ENCODE measurements around the gene RSPH1. TPM values are rescaled to one million over a fixed set of nuclear protein-coding genes. Genes with fewer than 3 reads are reported as not detected.

Gene RSPH1
- total and polyA plus RNA-seq, 2 of the 8 experiments (the other 6 are each of a cell fraction or from before 2014, with no cell fraction given): 0.24 TPM; not detected in 1

GRCh38 chr21:42540396-42540795 is 44.4 kb upstream of the RSPH1 start:
- CTCF ChIA-PET (ENCODE audit: partially characterized antibody): interaction anchor here (0.6 to 2.7 kb wide), 6 partner anchors 10 to 145 kb away, joined by 3 to 13 read pairs (median 4); no protein-coding TSS in a partner anchor

More at GRCh38 chr21:42540396-42540795, 44.4 kb upstream of the RSPH1 start:
- 85% methylated on average over 8 of the region's 8 CpGs; no CpG with 5 or more reads in 1 of the 2 experiments for WGBS, 2 experiments (ENCODE audit: extremely low coverage in 1 of 2, insufficient coverage in 1 of 2, insufficient read length in 1 of 2, insufficient replicate concordance in 2 of 2, low coverage in 1 of 2, low lambda C conversion rate in 2 of 2, missing lambda C conversion rate in 1 of 2)
- Histone ChIP-seq H2BK5ac (ENCODE audit: low read depth, low read length) (no peak overlapping the region), H4K20me1 (replicated peaks in 1 of 2; ENCODE audit: control insufficient read depth in 1 of 2, insufficient read depth in 2 of 2, low read length in 2 of 2) (peaks cover 0 to 3% of the 10 kb centered on the region in 2 experiments), H3K36me3 (ENCODE audit: control insufficient read depth in 2 of 4, insufficient read depth in 4 of 4, low read length in 3 of 4) (peaks cover 0 to 6% (median 3%) of the 10 kb centered on the region in 4 experiments; a peak in 5 of 8 replicates), H3K14ac (ENCODE audit: insufficient read length) (no peak overlapping the region), H3K4ac (replicated peaks; ENCODE audit: insufficient read length, low read depth, low read length) (no peak overlapping the region), H3K18ac (ENCODE audit: extremely low read depth, low read length) (no peak overlapping the region), H3K27me3 (replicated peaks in 1 of 4; ENCODE audit: control insufficient read depth in 3 of 4, extremely low read depth in 1 of 4, insufficient read depth in 3 of 4, low read length in 3 of 4) (no peaks in the 10 kb centered on the region), H2BK15ac (ENCODE audit: low read length) (no peak overlapping the region), H3K79me2 (ENCODE audit: control insufficient read depth in 1 of 2, insufficient read depth in 2 of 2, low read length in 2 of 2) (no peaks in the 10 kb centered on the region), H3K4me1 (replicated peaks in 1 of 4; ENCODE audit: control insufficient read depth in 3 of 4, insufficient read depth in 4 of 4, low read length in 3 of 4) (no peaks in the 10 kb centered on the region; a peak in 1 of 7 replicates), H3K4me3 (ENCODE audit: extremely low read depth in 1 of 4, insufficient read depth in 2 of 4, low read depth in 3 of 4, low read length in 4 of 4) (no peak overlapping the region), H3K23me2 (ENCODE audit: low read depth, low read length) (no peaks in the 10 kb centered on the region), H4K5ac (ENCODE audit: insufficient read length, low read depth, low read length) (no peak overlapping the region), H3K27ac (ENCODE audit: low read depth, low read length) (no peak overlapping the region), H3K56ac (replicated peaks; ENCODE audit: insufficient read length, low read depth, low read length) (no peak overlapping the region), H3K79me1 (ENCODE audit: low read depth, low read length) (no peaks in the 10 kb centered on the region), H4K8ac (ENCODE audit: extremely low read depth, insufficient read depth, low read length) (no peak overlapping the region), H3K9ac (replicated peaks in 1 of 4; ENCODE audit: extremely low read depth in 1 of 4, low read depth in 3 of 4, low read length in 3 of 4) (no peak overlapping the region), H2BK20ac (ENCODE audit: low read length) (no peak overlapping the region), H3K9me3 (ENCODE audit: insufficient read depth in 2 of 2, low read depth in 1 of 2, low read length in 1 of 2) (no peaks in the 10 kb centered on the region), H2AK5ac (ENCODE audit: low read depth, low read length) (no peak overlapping the region), H3K23ac (ENCODE audit: insufficient read length) (no peak overlapping the region), H2BK12ac (ENCODE audit: low read depth, low read length) (no peak overlapping the region), H3K4me2 (ENCODE audit: insufficient read depth in 1 of 2, low read depth in 2 of 2, low read length in 2 of 2) (no peak overlapping the region), H2AFZ (ENCODE audit: low read length) (no peak overlapping the region), H4K91ac (replicated peaks; ENCODE audit: insufficient read length, low read length) (no peak overlapping the region), H2BK120ac (replicated peaks; ENCODE audit: low read depth, low read length) (no peak overlapping the region)
- FAIRE-seq (no peak), DNase-seq (ENCODE audit: low read depth in 1 of 2, low spot score in 2 of 2) (no peak)
- TF ChIP-seq KDM4A (IDR thresholded peaks at IDR 0.05; ENCODE audit: low read depth, low read length, severe bottlenecking) (no peak), ZNF274 (IDR thresholded peaks at IDR 0.05; ENCODE audit: borderline replicate concordance, extremely low read depth, low read length) (no peak), KDM1A (IDR thresholded peaks at IDR 0.05; ENCODE audit: borderline replicate concordance, low read length) (no peak), CREB1 (IDR thresholded peaks at IDR 0.05) (no peak), NANOG (IDR thresholded peaks at IDR 0.05; ENCODE audit: insufficient read depth, low read depth, low read length, poor library complexity, severe bottlenecking) (no peak), BCL11A (IDR thresholded peaks at IDR 0.05; ENCODE audit: low read depth in 2 of 2, low read length in 2 of 2) (no peak), GTF2F1 (IDR thresholded peaks at IDR 0.05; ENCODE audit: borderline replicate concordance, low read depth, low read length) (no peak), MAFK (IDR thresholded peaks at IDR 0.05; ENCODE audit: low read depth, low read length) (no peak), EGR1 (IDR thresholded peaks at IDR 0.05; ENCODE audit: borderline replicate concordance, low read depth, low read length) (no peak)
- TF ChIP-seq, protein P1, sequence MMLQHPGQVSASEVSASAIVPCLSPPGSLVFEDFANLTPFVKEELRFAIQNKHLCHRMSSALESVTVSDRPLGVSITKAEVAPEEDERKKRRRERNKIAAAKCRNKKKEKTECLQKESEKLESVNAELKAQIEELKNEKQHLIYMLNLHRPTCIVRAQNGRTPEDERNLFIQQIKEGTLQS (IDR thresholded peaks at IDR 0.05; ENCODE audit: insufficient read depth, low read depth, low read length): no peak
- TF ChIP-seq, protein P2, sequence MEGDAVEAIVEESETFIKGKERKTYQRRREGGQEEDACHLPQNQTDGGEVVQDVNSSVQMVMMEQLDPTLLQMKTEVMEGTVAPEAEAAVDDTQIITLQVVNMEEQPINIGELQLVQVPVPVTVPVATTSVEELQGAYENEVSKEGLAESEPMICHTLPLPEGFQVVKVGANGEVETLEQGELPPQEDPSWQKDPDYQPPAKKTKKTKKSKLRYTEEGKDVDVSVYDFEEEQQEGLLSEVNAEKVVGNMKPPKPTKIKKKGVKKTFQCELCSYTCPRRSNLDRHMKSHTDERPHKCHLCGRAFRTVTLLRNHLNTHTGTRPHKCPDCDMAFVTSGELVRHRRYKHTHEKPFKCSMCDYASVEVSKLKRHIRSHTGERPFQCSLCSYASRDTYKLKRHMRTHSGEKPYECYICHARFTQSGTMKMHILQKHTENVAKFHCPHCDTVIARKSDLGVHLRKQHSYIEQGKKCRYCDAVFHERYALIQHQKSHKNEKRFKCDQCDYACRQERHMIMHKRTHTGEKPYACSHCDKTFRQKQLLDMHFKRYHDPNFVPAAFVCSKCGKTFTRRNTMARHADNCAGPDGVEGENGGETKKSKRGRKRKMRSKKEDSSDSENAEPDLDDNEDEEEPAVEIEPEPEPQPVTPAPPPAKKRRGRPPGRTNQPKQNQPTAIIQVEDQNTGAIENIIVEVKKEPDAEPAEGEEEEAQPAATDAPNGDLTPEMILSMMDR (IDR thresholded peaks at IDR 0.05; ENCODE audit: control extremely low read depth in 1 of 3, insufficient read depth in 1 of 3, low read depth in 1 of 3, low read length in 3 of 3): no peak
- POLR2A ChIA-PET (ENCODE audit: partially characterized antibody): no interaction called here

Measured in H1 (cell line).